HG03039 (cell line): Measurements from ENCODE around the gene ST8SIA6.
"Not testable (repeated sequence)": the region's sequence is repeated elsewhere in the genome, so short reads cannot be mapped to it uniquely, and the experiment has no call there.

Source experiments
- ATAC-seq: cut with Tn5 transposase; IDR thresholded peaks from one replicate; pipeline ENCODE4 v1.9.1; 2021; ENCODE audit warnings: mild to moderate bottlenecking, moderate library complexity; ENCODE audit not compliant: unreplicated experiment

Gene ST8SIA6

GRCh38 chr10:17454161-17455014, at the start of gene ST8SIA6:
Gene ST8SIA6, minus strand, starts transcription at chr10:17454595. Its CDS starts 340 bp downstream, at chr10:17454255.
- no peak for ATAC-seq

DNA sequence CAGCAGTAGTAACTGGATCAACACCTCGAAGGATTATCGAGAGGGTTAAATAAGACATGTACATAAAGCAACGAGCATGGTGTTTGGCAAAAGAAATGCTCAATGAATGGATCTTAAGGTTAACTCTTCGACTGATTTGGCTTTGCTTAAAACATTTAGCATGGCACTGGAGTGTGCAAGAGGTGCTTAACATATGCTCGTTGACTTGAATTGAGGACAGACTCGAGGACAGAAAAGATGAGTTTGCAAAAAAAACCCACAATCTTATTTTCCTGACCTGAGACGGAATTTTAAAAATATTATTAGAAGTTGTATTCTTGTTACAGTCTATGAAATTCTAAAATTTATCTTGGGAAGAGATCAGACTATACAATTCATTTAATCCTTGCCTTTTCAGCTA, 49.4 kb upstream of the ST8SIA6 start:
- no peak for ATAC-seq

- no peak for ATAC-seq
These were observed 48.4 kb upstream of the ST8SIA6 start for GRCh38 chr10:17502814-17503213.

GRCh38 chr10:17499014-17499413, 44.6 kb upstream of the ST8SIA6 start:
- ATAC-seq, result not testable (repeated sequence)

DNA sequence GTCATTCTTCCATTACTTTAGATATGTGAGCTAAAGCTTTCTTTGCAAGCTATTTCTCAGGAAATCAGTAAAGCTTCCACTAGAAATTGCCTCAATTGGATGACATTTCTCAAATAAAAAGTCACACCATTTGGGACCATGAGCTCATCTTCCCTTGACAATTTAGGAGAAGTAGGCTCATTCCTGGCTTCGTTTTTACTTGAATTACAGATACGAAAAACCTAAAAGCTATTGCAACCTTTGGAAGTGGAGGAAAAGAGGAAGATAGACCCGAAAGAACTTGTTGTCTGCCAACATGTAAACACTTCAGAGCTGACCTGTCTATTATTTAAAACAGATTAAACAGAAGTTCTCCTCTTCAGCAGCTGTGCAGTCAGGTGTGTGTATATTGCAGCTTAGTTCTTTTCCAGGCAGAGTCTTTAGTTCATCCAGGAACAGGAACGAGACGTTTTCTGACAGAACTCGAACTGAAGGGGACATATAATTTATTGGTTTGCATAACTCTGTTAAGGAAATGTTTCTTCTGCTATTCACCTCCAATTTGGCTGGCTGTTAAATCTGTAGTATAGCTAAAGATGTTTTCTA, 43.1 kb upstream of the ST8SIA6 start:
- no peak for ATAC-seq

- no peak for ATAC-seq
These were observed 40.3 kb upstream of the ST8SIA6 start for GRCh38 chr10:17494626-17495260.

- no peak for ATAC-seq
These were observed 34.5 kb upstream of the ST8SIA6 start for GRCh38 chr10:17488848-17489247.

- ATAC-seq, result no peak
These were observed 28.7 kb upstream of the ST8SIA6 start for GRCh38 chr10:17483079-17483478.

DNA sequence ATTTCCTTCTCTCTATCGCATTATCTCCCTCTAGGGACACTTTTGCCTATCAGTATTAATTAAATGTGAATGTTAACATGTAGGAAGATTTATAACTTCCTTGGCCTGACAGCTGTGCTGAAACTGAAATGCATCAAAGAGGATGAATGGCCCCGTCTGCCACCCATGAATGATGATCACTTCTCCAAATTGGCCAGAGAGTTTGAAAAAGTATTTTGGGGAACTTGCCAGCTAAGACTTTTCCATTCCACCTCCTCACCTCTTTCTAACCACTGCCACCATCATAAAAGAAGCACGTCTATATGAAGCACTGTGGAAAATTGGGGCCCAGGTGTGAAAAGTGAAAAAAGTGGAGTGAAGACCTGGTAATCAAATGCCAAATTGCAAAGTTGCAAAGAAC, 25.4 kb upstream of the ST8SIA6 start:
- ATAC-seq, result no peak

DNA sequence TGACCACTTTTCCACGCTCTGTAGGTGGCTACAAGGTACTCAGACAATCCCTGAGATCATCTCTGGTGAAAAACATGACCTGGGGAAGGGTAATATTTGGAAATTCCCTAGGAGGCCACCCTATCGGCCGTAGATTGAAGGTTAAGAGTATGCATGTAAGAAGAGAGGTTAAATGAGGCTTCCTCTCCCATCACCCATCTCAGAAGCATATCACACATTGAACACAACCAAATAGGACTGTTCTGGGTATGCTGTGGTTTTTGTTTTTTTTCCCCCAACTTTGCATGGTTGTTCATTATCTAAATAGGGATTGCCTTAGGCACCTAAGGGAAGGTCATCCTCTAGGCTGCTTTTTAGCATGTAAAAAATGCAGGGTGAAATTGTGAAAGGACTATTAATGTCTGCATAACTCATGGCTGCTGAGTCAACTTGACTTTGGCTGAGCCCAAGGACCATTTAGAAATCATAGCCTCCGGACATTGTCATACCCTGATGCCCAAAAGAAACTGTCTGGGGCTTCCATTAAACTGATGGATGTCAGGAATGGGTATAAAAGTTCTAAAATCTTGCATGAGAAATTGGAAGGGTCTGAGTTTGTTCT, 24.7 kb upstream of the ST8SIA6 start:
- ATAC-seq, result no peak

DNA sequence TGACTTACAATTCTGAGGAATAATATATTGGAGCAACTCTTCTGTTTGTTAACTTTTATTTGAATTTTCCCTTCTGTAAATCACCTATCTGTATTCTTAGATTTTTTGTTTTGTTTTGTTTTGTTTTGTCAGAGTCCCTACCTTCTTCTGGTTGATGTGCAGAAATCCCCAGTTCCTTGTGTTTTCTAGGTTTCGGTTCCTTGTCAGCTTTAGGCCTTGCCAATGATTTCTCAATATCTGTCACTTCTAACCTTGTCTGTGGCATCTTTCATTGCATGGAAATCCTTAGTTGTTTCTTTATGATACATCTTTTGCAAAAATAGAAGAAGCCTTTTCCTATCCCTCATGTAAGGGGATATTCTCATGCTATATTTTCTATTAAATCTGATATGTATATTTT, 21.7 kb upstream of the ST8SIA6 start:
- peak; percentile 54 for ATAC-seq

- ATAC-seq, result no peak
These were observed 21.3 kb upstream of the ST8SIA6 start for GRCh38 chr10:17475661-17476060.

DNA sequence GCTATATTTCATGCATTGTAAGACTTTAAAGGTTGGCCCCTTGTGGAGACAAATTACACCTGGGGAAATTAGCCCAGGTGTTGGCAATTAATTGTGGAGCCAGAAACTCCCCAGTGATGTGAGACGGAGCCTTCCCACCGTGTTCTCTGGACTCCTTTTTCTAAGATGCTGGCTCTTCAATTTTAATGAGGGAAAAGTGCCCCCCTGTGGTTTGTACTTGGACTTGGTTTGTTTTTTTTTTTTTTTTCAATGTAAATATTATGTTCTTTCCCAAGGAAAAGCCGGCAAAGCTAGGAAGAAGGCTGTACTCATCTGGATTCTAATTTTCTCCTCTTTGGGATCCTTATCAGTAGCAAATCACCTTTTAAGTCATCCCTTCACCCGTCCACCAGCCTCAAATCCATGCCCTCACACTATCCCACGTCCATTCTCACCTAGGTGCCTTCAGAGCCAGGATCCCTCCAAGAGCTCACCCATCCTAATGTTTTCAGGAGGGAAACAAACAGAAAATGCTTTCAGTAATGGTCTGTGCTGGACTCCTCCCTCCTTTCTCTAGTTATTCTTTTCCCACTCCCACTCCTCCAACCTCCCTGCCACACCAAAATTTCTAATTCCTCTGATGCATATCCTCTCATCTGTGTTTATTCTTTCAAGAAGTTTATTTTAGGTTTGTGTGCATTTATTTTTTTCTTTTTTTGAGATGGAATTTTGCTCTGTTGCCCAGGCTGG, 20.4 kb upstream of the ST8SIA6 start:
- ATAC-seq, result no peak

- no peak for ATAC-seq
These were observed 19.0 kb upstream of the ST8SIA6 start for GRCh38 chr10:17473228-17473950.

GRCh38 chr10:17472481-17473227, 18.3 kb upstream of the ST8SIA6 start:
- ATAC-seq, result no peak

GRCh38 chr10:17470246-17470645, 15.9 kb upstream of the ST8SIA6 start:
- no peak for ATAC-seq

DNA sequence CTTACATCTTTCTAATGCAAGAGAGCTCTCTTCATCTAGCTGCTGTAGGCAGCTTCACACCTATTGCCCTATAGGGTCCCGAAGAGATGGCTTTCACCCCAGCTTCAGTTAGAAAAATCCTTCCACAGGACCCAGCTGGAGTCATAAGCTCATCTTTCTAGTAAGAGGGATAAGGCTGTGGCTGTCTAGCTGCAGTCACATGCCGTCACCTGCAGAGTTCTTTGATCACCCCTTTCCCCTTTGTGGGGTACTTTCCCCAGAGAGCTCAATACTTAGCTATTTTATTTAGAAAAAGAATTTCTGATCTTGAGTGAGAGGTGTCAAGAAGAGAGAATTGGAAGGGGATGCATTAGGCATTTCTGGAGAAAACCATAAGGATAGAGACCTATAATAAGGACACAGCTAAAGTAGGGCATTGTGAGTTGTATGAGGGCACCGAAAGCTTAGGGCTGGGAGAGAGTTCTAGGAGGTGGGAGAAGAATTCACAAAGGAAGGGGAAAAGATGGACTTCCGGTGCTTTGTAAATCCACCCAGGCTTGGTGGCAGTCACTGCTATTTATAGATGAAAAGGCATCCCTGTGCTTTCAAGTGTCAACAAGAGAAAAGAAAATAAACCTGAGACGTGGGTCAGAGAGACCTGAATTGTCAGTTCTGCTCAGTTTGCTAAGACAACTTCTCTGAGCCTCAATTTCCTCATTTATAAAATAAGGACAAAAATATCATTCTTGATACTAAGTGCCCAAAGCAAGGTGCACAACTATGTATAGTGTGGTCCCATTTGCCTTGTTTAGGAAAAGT, 11.1 kb upstream of the ST8SIA6 start:
- ATAC-seq, result no peak

DNA sequence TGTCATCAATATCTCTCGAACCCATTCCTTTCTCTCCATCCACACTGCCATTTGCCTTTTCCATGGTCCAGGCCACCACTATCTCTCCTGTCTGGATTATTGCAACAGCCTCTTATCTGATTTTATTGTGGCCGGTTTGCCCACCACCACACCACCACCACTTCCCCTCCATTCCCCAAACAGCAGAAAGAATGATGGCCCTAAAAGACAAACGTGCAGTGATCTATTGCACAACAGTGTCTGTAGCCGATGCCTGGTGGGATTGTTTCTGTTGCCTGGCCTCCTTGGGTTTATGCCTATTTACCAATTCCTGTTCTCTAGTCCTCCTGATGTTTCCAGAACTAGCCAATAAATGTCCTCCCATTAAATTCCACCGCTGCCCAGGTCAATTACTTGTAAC, 10.2 kb upstream of the ST8SIA6 start:
- ATAC-seq, result no peak

GRCh38 chr10:17460756-17461155, 6.4 kb upstream of the ST8SIA6 start:
- no peak for ATAC-seq
